ENCODE measurements around the gene GOLGA6L4. TPM values are rescaled to one million over a fixed set of nuclear protein-coding genes. Genes with fewer than 3 reads are reported as not detected.
"Not testable (repeated sequence)": the region's sequence is repeated elsewhere in the genome, so short reads cannot be mapped to it uniquely, and the experiment has no call there.

GOLGA6L4 gene
- polyA plus RNA-seq (2013, experiment 1 of 2; ENCODE audit: insufficient read length) = 6.0 TPM
- 5.7 TPM for polyA plus RNA-seq (2013, experiment 2 of 2; ENCODE audit: insufficient read length)

- DNase-seq = not testable (repeated sequence)
Observed at GRCh38 chr15:84235573-84235972, at the start of gene GOLGA6L4. TSS of gene GOLGA6L4 (plus strand) at chr15:84235773. CDS start at chr15:84235835, 62 bp downstream.

- DNase-seq = not testable (repeated sequence)
Observed at GRCh38 chr15:84192982-84193381, 42.6 kb upstream of the GOLGA6L4 start.

- not testable (repeated sequence) for DNase-seq
Observed at GRCh38 chr15:84195603-84196002, 40.0 kb upstream of the GOLGA6L4 start.

- DNase-seq = not testable (repeated sequence)
Observed at GRCh38 chr15:84196530-84197188, 38.9 kb upstream of the GOLGA6L4 start.

GRCh38 chr15:84199865-84200264 lies 35.7 kb upstream of the GOLGA6L4 start:
- not testable (repeated sequence) for DNase-seq

- not testable (repeated sequence) for DNase-seq
Observed at GRCh38 chr15:84246441-84246840, 10.9 kb downstream of the GOLGA6L4 start.
